Testis (tissue), 5 donors: ENCODE results near the gene VWA8. TPM values are rescaled to one million over a fixed set of nuclear protein-coding genes. Genes with fewer than 3 reads are reported as not detected.
A peak's percentile ranks its signal among the peaks of the same experiment; 100 is the strongest.

Experiments used
- DNase-seq: peaks from one replicate; pipeline ENCODE4 v3.0.0-alpha.2; 2019
- H3K27ac ChIP-seq, 2 donors: fragments of 200-600 bp; sonication (generic); one replicate each; pipeline ENCODE4 v1.5.1; 2019
- H3K27me3 ChIP-seq: fragments of 200-600 bp; sonication (generic); one replicate; pipeline ENCODE4 v1.5.1; 2019
- H3K36me3 ChIP-seq: fragments of 200-600 bp; sonication (generic); one replicate; pipeline ENCODE4 v1.5.1; 2017; ENCODE audit warnings: low read depth; ENCODE audit errors: missing control alignments
- H3K4me1 ChIP-seq: fragments of 200-600 bp; sonication (generic); one replicate; pipeline ENCODE4 v1.5.1; 2019
- H3K4me3 ChIP-seq, 2 donors: fragments of 200-600 bp; sonication (generic); one replicate each; pipeline ENCODE4 v1.5.1; 2017 to 2019
- H3K9me3 ChIP-seq: fragments of 200-600 bp; sonication (generic); one replicate; pipeline ENCODE4 v1.5.1; 2017
- POLR2A ChIP-seq: fragments of 450-650 bp; IDR thresholded peaks from one replicate; pipeline ENCODE4 v1.6.1; 2017; ENCODE audit warnings: antibody characterized with exemption, mild to moderate bottlenecking, moderate library complexity
- WGBS, 2 donors: methylation state at CpG; one replicate each; pipeline ENCODE4 v1.1.5; 2018; 5-methylcytosine and 5-hydroxymethylcytosine counted together
- intact Hi-C: fragments of 100-400 bp; cut with DNase I; formaldehyde crosslinking; loops from one replicate; pipeline ENCODE4 v1.15.1; 2023; ENCODE audit warnings: low total_unique reads
- long read RNA-seq, 2 donors: transcript quantifications; one replicate each; lab custom pipeline, GENCODE V29; 2026
- polyA plus RNA-seq: library from polyadenylated mRNA; stranded (reverse); fragments of 350-450 nt; fragmentation: Illumina TruSeq; extraction: RNeasy Lipid Tissue Mini Kit (QIAGEN cat#74804); gene quantifications from one replicate; pipeline ENCODE4 v1.2.3, GENCODE V29; 2014; ENCODE audit warnings: low read depth, low replicate concordance; ENCODE audit not compliant: insufficient read depth
- total RNA-seq, 2 donors: library from RNA; depleted of rRNA; stranded (reverse); fragments of >200 nt; gene quantifications; one replicate each; pipeline ENCODE4 v1.2.3, GENCODE V29; 2016
- TF ChIP-seq, protein P1 (sequence below), 3 experiments: fragments of 450-650 bp in 2 of 3; fragments of 200-600 bp in 1 of 3; sonication (generic) in 1 of 3; IDR thresholded peaks; one replicate each; pipeline ENCODE4 v1.5.1; 2016 to 2019; ENCODE audit warnings: antibody characterized with exemption in 3 of 3, mild to moderate bottlenecking in 2 of 3, moderate library complexity in 1 of 3

VWA8 gene
- total RNA-seq: 10 to 100 TPM; 15.2 to 27.1 TPM
- 6.9 TPM for polyA plus RNA-seq
- long read RNA-seq, donor 1: 0 reads
- long read RNA-seq, donor 2: 0 reads

- no peaks in the 10 kb centered on the region for H3K27me3 ChIP-seq
- H3K4me1 ChIP-seq: no peaks in the 10 kb centered on the region
- 1 to 2% methylated on average over 23 to 69 of the region's 83 CpGs for WGBS, 2 donors
- H3K9me3 ChIP-seq: no peaks in the 10 kb centered on the region
- intact Hi-C loops: no loop called here
- peak within 1 kb of the TSS; percentile 89 to 95 for H3K4me3 ChIP-seq
- DNase-seq: peak; percentile 84
- no peaks in the 10 kb centered on the region for H3K36me3 ChIP-seq
- TF ChIP-seq, protein P1, sequence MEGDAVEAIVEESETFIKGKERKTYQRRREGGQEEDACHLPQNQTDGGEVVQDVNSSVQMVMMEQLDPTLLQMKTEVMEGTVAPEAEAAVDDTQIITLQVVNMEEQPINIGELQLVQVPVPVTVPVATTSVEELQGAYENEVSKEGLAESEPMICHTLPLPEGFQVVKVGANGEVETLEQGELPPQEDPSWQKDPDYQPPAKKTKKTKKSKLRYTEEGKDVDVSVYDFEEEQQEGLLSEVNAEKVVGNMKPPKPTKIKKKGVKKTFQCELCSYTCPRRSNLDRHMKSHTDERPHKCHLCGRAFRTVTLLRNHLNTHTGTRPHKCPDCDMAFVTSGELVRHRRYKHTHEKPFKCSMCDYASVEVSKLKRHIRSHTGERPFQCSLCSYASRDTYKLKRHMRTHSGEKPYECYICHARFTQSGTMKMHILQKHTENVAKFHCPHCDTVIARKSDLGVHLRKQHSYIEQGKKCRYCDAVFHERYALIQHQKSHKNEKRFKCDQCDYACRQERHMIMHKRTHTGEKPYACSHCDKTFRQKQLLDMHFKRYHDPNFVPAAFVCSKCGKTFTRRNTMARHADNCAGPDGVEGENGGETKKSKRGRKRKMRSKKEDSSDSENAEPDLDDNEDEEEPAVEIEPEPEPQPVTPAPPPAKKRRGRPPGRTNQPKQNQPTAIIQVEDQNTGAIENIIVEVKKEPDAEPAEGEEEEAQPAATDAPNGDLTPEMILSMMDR (IDR thresholded peaks at IDR 0.05): no peak
- TF ChIP-seq POLR2A: no peak
- peak within 1 kb of the TSS; percentile 83 to 87 for H3K27ac ChIP-seq
Observed at GRCh38 chr13:41960637-41961465, at the start of gene VWA8. Gene VWA8, minus strand, starts transcription at chr13:41961109. Its CDS starts 94 bp downstream, at chr13:41961015.

- intact Hi-C loops: no loop called here
- TF ChIP-seq POLR2A: no peak
- Histone ChIP-seq H3K4me3 (no peak overlapping the region), H3K36me3 (no peaks in the 10 kb centered on the region), H3K9me3 (no peaks in the 10 kb centered on the region), H3K4me1 (no peaks in the 10 kb centered on the region), H3K27ac (no peak overlapping the region), H3K27me3 (no peaks in the 10 kb centered on the region)
- 83 to 88% methylated on average over 4 of the region's 4 CpGs for WGBS, 2 donors
- no peak for DNase-seq
Observed at GRCh38 chr13:42009057-42009456, 48.1 kb upstream of the VWA8 start.

DNA sequence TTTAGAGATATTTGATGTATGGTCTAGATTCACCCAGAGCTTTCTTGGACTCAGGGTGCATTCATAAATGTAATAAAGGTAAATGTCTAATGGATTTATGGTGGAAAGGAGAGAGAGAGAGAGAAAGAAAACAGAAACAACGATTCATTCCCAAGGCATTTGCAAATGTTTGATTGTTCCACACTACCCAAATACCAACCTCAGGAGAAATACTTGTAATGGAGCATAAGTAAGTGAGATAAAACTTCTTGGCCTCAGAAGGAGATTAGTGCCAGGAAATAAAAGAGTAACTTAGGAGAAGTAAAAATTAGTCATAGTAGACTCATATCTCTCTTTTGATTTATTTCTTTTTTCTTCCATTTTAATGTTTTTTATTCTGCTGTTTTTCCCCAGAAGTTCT is 46.9 kb upstream of the VWA8 start:
- H3K27me3 ChIP-seq: no peaks in the 10 kb centered on the region
- no peaks in the 10 kb centered on the region for H3K36me3 ChIP-seq
- 56 to 81% methylated on average over 1 of the region's 1 CpG for WGBS, 2 donors
- no peak overlapping the region for H3K4me3 ChIP-seq
- intact Hi-C loops: no loop called here
- DNase-seq: no peak
- no peaks in the 10 kb centered on the region for H3K9me3 ChIP-seq
- no peak overlapping the region for H3K27ac ChIP-seq
- TF ChIP-seq, protein P1 (IDR thresholded peaks at IDR 0.05): no peak
- H3K4me1 ChIP-seq: no peaks in the 10 kb centered on the region

- Histone ChIP-seq H3K4me3 (no peak overlapping the region), H3K36me3 (no peaks in the 10 kb centered on the region), H3K9me3 (no peaks in the 10 kb centered on the region), H3K27me3 (no peaks in the 10 kb centered on the region), H3K27ac (no peak overlapping the region), H3K4me1 (peaks cover 4% of the 10 kb centered on the region)
- no peak for TF ChIP-seq POLR2A
- TF ChIP-seq, protein P1 (IDR thresholded peaks at IDR 0.05): no peak
- 54 to 69% methylated on average over 2 of the region's 2 CpGs for WGBS, 2 donors
- intact Hi-C loops: no loop called here
- DNase-seq: no peak
Observed at GRCh38 chr13:42002066-42002465, 41.2 kb upstream of the VWA8 start.

GRCh38 chr13:42001580-42001979 is 40.7 kb upstream of the VWA8 start:
- intact Hi-C loops: no loop called here
- no peaks in the 10 kb centered on the region for H3K27me3 ChIP-seq
- no peak for DNase-seq
- no peaks in the 10 kb centered on the region for H3K36me3 ChIP-seq
- no peak for TF ChIP-seq POLR2A
- TF ChIP-seq, protein P1 (IDR thresholded peaks at IDR 0.05): no peak
- peaks cover 4% of the 10 kb centered on the region for H3K4me1 ChIP-seq
- no peak overlapping the region for H3K4me3 ChIP-seq
- no peaks in the 10 kb centered on the region for H3K9me3 ChIP-seq
- H3K27ac ChIP-seq: no peak overlapping the region
- 35 to 52% methylated on average over 6 of the region's 6 CpGs for WGBS, 2 donors
